ENCODE results near the gene RPS3A.
"Not testable (repeated sequence)": the region's sequence is repeated elsewhere in the genome, so short reads cannot be mapped to it uniquely, and the experiment has no call there.

Gene RPS3A

GRCh38 chr4:151107063-151107462 lies 7.6 kb downstream of the RPS3A start:
- H3K4me3 ChIP-seq (ENCODE audit: low read length) = no peak overlapping the region
- DNase-seq (ENCODE audit: low read depth, low spot score) = no peak

DNA sequence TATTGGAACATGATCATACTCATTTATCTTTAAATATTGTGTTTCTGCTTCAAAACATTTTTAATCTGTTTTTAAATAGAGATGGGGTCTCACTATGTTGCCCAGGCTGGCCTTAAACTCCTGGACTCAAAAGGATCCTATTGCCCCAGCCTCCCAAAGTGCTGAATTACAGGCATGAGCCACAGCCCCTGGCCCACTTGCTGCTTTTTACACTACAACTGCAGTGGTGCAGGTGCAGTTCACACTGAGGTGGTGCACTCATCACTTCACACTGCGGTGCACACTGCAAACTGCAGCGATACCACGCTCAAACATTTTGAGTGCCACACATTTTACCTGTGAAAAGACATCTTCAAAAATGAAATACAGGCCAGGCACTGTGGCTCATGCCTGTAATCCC lies 10.8 kb downstream of the RPS3A start:
- DNase-seq (ENCODE audit: low read depth, low spot score) = no peak

GRCh38 chr4:151114338-151114737 lies 14.9 kb downstream of the RPS3A start:
- no peak for DNase-seq (ENCODE audit: low read depth, low spot score)
- H3K4me3 ChIP-seq (ENCODE audit: low read length) = no peak overlapping the region

More for the DNA sequence above, 10.8 kb downstream of the RPS3A start:
- H3K4me3 ChIP-seq (ENCODE audit: low read length) = no peak overlapping the region

- no peak overlapping the region for H3K4me3 ChIP-seq (ENCODE audit: low read length)
- no peak for DNase-seq (ENCODE audit: low read depth, low spot score)
These were observed 15.6 kb downstream of the RPS3A start for GRCh38 chr4:151114986-151115385.

- peak; percentile 60 for DNase-seq (ENCODE audit: low read depth, low spot score)
- no peak overlapping the region for H3K4me3 ChIP-seq (ENCODE audit: low read length)
These were observed 18.0 kb downstream of the RPS3A start for GRCh38 chr4:151117371-151117962.

GRCh38 chr4:151129796-151130195 lies 30.4 kb downstream of the RPS3A start:
- no peak for DNase-seq (ENCODE audit: low read depth, low spot score)
- no peak overlapping the region for H3K4me3 ChIP-seq (ENCODE audit: low read length)

- DNase-seq (ENCODE audit: low read depth, low spot score) = no peak
- no peak overlapping the region for H3K4me3 ChIP-seq (ENCODE audit: low read length)
These were observed 33.9 kb downstream of the RPS3A start for GRCh38 chr4:151133311-151133710.

DNA sequence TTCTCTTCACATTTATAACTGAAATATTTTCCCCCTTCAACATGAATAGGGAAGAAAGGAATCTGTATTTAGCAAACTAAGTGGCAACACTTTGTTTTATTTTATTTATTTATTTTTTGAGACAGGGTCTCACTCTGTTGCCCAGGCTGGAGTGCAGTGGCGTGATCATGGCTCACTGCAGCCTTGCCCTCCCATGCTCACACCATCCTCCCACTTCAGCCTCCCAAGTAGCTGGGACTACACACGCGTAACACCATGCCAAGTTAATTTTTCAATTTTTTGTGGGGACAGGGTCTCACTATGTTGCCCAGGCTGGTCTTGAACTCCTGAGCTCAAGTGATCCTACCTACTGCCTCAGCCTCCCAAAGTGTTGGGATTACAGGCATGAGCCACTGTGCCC lies 36.6 kb downstream of the RPS3A start:
- DNase-seq (ENCODE audit: low read depth, low spot score); H3K4me3 ChIP-seq (ENCODE audit: low read length): not testable (repeated sequence)

DNA sequence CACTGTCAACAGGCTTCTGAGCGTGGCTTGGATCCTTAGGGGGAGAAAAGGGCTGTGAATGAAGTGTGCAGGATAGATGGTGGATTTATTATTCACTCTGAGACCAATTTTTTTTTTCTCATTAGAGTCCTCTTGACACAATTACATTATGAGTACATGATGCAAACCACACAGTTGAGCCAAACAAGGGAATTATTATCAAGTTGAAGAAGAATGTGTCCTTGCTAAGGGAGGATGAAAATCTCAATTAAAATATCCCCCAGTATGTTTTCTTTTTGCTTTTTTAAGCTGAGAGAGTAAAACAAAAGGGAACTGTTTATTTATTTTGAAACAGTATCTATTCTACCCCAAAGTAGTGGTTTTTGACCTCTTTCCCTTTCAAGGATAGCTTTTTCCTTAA lies 40.4 kb downstream of the RPS3A start:
- H3K4me3 ChIP-seq (ENCODE audit: low read length) = no peak overlapping the region
- DNase-seq (ENCODE audit: low read depth, low spot score) = no peak

GRCh38 chr4:151142758-151143157 lies 43.3 kb downstream of the RPS3A start:
- DNase-seq (ENCODE audit: low read depth, low spot score) = no peak
- H3K4me3 ChIP-seq (ENCODE audit: low read length) = no peak overlapping the region

DNA sequence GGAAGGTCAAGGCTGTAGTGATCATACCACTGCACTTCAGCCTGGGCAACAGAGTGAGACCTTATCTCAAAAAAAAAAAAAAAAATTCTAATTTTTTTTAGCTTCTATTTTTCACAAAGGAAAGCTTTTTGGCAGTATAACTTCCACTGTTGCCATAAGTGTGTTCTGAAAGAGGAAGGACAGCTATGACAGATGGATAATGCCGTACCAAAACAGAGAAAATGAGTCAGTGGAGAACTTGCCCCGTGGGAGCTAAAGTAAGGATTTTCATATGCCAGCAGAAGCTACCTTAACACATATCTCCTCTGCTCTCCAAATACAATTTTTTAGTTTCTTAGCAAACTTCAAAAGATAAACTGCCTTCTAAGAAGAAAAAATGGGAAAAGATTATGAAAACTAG lies 43.7 kb downstream of the RPS3A start:
- DNase-seq (ENCODE audit: low read depth, low spot score) = no peak

GRCh38 chr4:151143811-151144210 lies 44.4 kb downstream of the RPS3A start:
- H3K4me3 ChIP-seq (ENCODE audit: low read length) = no peak overlapping the region
- no peak for DNase-seq (ENCODE audit: low read depth, low spot score)

More for the DNA sequence above, 43.7 kb downstream of the RPS3A start:
- H3K4me3 ChIP-seq (ENCODE audit: low read length) = no peak overlapping the region

DNA sequence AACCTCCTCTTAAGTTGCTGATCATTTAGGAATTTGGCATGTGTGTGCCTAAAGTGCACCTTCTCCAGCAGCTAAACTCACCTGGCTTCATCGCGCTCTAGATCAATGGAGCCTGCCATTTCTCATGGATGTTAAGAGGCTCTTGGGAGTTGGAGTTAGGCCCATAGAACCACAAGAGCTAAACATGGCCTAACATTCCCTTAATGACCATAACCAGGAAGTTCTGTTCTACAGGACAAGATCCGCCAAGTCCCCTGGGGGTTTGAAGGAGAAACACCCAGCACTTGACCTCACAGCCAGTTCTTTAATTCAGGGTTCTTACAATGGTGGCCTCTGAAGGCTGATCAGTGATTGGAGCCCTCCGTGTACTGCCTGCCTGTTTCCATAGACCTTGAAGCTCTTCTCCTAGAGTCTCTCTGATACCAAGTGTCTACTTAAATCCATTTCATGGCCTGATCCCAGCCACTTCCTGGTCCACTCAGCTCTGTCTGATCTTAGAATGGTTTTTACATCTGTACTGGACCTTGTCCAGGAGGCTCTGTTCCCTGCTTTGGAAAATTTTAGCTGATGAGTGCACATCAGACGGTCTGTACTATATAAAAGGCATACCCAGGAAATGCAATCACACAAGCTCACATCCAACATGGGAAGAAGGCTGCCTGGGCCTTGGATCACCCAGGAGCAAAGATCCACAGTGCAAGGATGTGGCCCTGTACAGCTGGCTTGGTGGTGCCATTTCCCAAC lies 45.1 kb downstream of the RPS3A start:
- no peak overlapping the region for H3K4me3 ChIP-seq (ENCODE audit: low read length)
- no peak for DNase-seq (ENCODE audit: low read depth, low spot score)

- H3K4me3 ChIP-seq (ENCODE audit: low read length) = no peak overlapping the region
- DNase-seq (ENCODE audit: low read depth, low spot score) = no peak
These were observed 47.6 kb downstream of the RPS3A start for GRCh38 chr4:151147000-151147399.

DNA sequence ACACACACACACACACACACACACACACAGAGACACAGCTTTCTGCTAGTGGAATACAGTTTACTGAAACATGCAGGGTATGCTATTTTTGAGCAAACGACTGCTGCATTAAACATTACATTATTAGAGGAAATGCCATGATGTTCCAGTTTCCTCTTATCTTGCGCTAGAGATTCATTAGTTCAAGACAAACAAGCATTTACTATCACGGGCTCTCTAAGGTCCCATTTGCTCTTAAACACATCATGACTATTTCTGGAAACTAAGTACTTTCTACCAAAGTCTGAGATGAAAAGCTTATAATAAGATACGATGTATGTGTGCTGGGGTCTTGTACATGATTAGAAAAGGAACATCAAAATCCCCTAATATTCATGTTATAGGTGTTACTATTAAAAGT lies 48.8 kb downstream of the RPS3A start:
- H3K4me3 ChIP-seq (ENCODE audit: low read length) = no peak overlapping the region
- DNase-seq (ENCODE audit: low read depth, low spot score) = no peak

GRCh38 chr4:151150821-151151580 lies 51.6 kb downstream of the RPS3A start:
- DNase-seq (ENCODE audit: low read depth, low spot score) = no peak
- H3K4me3 ChIP-seq (ENCODE audit: low read length) = no peak overlapping the region

DNA sequence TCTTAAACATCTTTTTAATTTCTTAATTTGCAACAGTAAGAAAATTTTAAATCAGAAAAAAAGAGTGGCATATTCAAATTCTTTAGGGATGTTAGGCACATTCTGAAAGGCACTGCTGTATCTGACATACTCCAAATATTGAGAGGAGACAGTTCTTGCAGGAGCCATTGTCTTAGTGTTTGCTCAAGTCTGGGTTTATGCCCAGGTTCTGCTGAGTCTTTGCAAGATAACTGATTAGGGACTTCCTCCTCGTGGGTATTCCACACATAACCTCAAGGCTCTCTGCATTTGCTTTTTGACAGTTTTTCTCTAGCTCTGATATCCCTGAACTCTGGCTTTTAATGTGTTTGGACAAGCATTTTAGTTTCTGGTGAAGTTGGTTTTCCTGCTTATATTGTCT lies 52.6 kb downstream of the RPS3A start:
- no peak overlapping the region for H3K4me3 ChIP-seq (ENCODE audit: low read length)
- no peak for DNase-seq (ENCODE audit: low read depth, low spot score)

- no peak for DNase-seq (ENCODE audit: low read depth, low spot score)
- H3K4me3 ChIP-seq (ENCODE audit: low read length) = no peak overlapping the region
These were observed 54.2 kb downstream of the RPS3A start for GRCh38 chr4:151153585-151153984.
